Testis (tissue), 2 donors: ENCODE measurements around the gene INTS4.

ENCODE experiments used
- CTCF ChIP-seq, 3 experiments: fragments of 450-650 bp in 2 of 3; fragments of 200-600 bp in 1 of 3; sonication (generic) in 1 of 3; IDR thresholded peaks; one replicate each; pipeline ENCODE4 v1.5.1; 2016 to 2019; ENCODE audit warnings: antibody characterized with exemption in 3 of 3, mild to moderate bottlenecking in 2 of 3, moderate library complexity in 1 of 3
- POLR2A ChIP-seq: fragments of 450-650 bp; IDR thresholded peaks from one replicate; pipeline ENCODE4 v1.6.1; 2017; ENCODE audit warnings: antibody characterized with exemption, mild to moderate bottlenecking, moderate library complexity

GRCh38 chr11:78023426-78023825 is 29.0 kb upstream of the INTS4 start:
- TF ChIP-seq CTCF (IDR thresholded peaks at IDR 0.05) (no peak), POLR2A (no peak)
